ENCODE data around the gene AOX1. TPM values are rescaled to one million over a fixed set of nuclear protein-coding genes. Genes with fewer than 3 reads are reported as not detected.

AOX1 gene
- total and polyA plus RNA-seq, 2 of the 8 experiments (the other 6 are each of a cell fraction or from before 2014, with no cell fraction given), result 5.6 to 8.3 TPM

GRCh38 chr2:200655918-200656580 lies 70.2 kb downstream of the AOX1 start (continued):
- TF ChIP-seq CHD7 (IDR thresholded peaks at IDR 0.05; ENCODE audit: insufficient replicate concordance, low read length) (no peak), EGR1 (IDR thresholded peaks at IDR 0.05; ENCODE audit: borderline replicate concordance, low read depth, low read length) (no peak), TEAD4 (IDR thresholded peaks at IDR 0.05; ENCODE audit: low read depth, low read length) (no peak), KDM4A (IDR thresholded peaks at IDR 0.05; ENCODE audit: low read depth, low read length, severe bottlenecking) (no peak), SP4 (IDR thresholded peaks at IDR 0.05; ENCODE audit: low read length) (no peak), ASH2L (IDR thresholded peaks at IDR 0.05; ENCODE audit: low read length) (no peak)
